A549 treated with ZK216348 at 1 μM for 4 hours (cell line): ENCODE measurements around the gene PHAF1. TPM values are rescaled to one million over a fixed set of nuclear protein-coding genes. Genes with fewer than 3 reads are reported as not detected.

ENCODE experiments used
- total RNA-seq: library from RNA; stranded (reverse); fragments of 200-300 nt; extraction: Qiagen RNA extraction; gene quantifications from 5 replicates; pipeline ENCODE4 v1.2.3, GENCODE V29; 2022; ENCODE audit warnings: low read depth

PHAF1 gene
- total RNA-seq: 22.9 to 28.3 TPM (median 25.1 TPM) in 5 replicates

GRCh38 chr16:67109407-67110135, at the start of gene PHAF1:
Gene PHAF1 (plus strand): TSS chr16:67109941. CDS start chr16:67110176, 235 bp downstream.

GRCh38 chr16:67150833-67151396, 41.2 kb downstream of the PHAF1 start, which contains the start of gene B3GNT9:
Gene B3GNT9 (minus strand): TSS chr16:67150998. CDS start chr16:67150485, 513 bp downstream.

GRCh38 chr16:67164599-67165061, 54.9 kb downstream of the PHAF1 start, which contains the start of gene HSF4:
Gene HSF4 (plus strand): TSS chr16:67164745. CDS start chr16:67164812, 67 bp downstream.

GRCh38 chr16:67170168-67170948, 60.6 kb downstream of the PHAF1 start, which contains the start of gene NOL3:
Gene NOL3 (plus strand): TSS chr16:67170538.

GRCh38 chr16:67183627-67184452, 74.1 kb downstream of the PHAF1 start, which contains the start of gene MATCAP1:
Gene MATCAP1 (minus strand): TSS chr16:67183963. CDS start chr16:67180610, 3,353 bp downstream.

GRCh38 chr16:67190041-67190440, 80.3 kb downstream of the PHAF1 start, which contains the start of gene EXOC3L1:
Gene EXOC3L1 (minus strand): TSS chr16:67190136. CDS start chr16:67189676, 460 bp downstream.

GRCh38 chr16:67191995-67192681, 82.4 kb downstream of the PHAF1 start, which contains the start of gene E2F4:
Gene E2F4 (plus strand): TSS chr16:67192155. CDS start chr16:67192228, 73 bp downstream.

Other genes with a start within 250 kb of the PHAF1 start
- gene PDP2, start 229.4 kb upstream of the PHAF1 start, total RNA-seq: 3.9 to 6.6 TPM (median 5.1 TPM) in 5 replicates
- 0.90 to 2.0 TPM (median 1.6 TPM) in 5 replicates for gene CDH16, start 191.1 kb upstream of the PHAF1 start, total RNA-seq
- gene RRAD, start 184.4 kb upstream of the PHAF1 start, total RNA-seq: 12.7 to 26.2 TPM (median 19.9 TPM) in 5 replicates
- 115 to 180 TPM (median 175 TPM) in 5 replicates for gene CIAO2B, start 175.5 kb upstream of the PHAF1 start, total RNA-seq
- 24.3 to 33.5 TPM (median 31.6 TPM) in 5 replicates for gene CES2, start 174.4 kb upstream of the PHAF1 start, total RNA-seq
- gene CES3, start 148.7 kb upstream of the PHAF1 start, total RNA-seq: 1.7 to 4.1 TPM (median 2.0 TPM) in 5 replicates
- 1.4 to 3.0 TPM (median 2.4 TPM) in 5 replicates for gene CES4A, start 121.4 kb upstream of the PHAF1 start, total RNA-seq
- gene CBFB, start 80.8 kb upstream of the PHAF1 start, total RNA-seq: 43.7 to 61.8 TPM (median 54.2 TPM) in 5 replicates
- gene B3GNT9, start 41.1 kb downstream of the PHAF1 start, total RNA-seq: 6.2 to 10.8 TPM (median 8.8 TPM) in 5 replicates
- gene TRADD, start 50.0 kb downstream of the PHAF1 start, total RNA-seq: 8.5 to 23.1 TPM (median 20.9 TPM) in 5 replicates
- gene FBXL8, start 50.0 kb downstream of the PHAF1 start, total RNA-seq: 4.4 to 12.7 TPM (median 9.8 TPM) in 5 replicates
- 10.2 to 23.3 TPM (median 14.8 TPM) in 5 replicates for gene HSF4, start 54.8 kb downstream of the PHAF1 start, total RNA-seq
- 54.6 to 75.8 TPM (median 68.3 TPM) in 5 replicates for gene NOL3, start 60.6 kb downstream of the PHAF1 start, total RNA-seq
- gene MATCAP1, start 74.0 kb downstream of the PHAF1 start, total RNA-seq: 3.7 to 7.9 TPM (median 6.9 TPM) in 5 replicates
- 0.07 to 0.27 TPM (median 0.27 TPM) in 3 of 5 replicates, not detected in the others for gene EXOC3L1, start 80.2 kb downstream of the PHAF1 start, total RNA-seq
- gene E2F4, start 82.2 kb downstream of the PHAF1 start, total RNA-seq: 64.0 to 101 TPM (median 98.3 TPM) in 5 replicates
- gene ELMO3, start 89.2 kb downstream of the PHAF1 start, total RNA-seq: 0.61 to 1.9 TPM (median 1.3 TPM) in 5 replicates
- 78.6 to 99.6 TPM (median 92.1 TPM) in 5 replicates for gene TMEM208, start 117.2 kb downstream of the PHAF1 start, total RNA-seq
- gene FHOD1, start 137.5 kb downstream of the PHAF1 start, total RNA-seq: 34.5 to 67.0 TPM (median 52.3 TPM) in 5 replicates
- 1.0 to 2.1 TPM (median 1.6 TPM) in 5 replicates for gene SLC9A5, start 139.0 kb downstream of the PHAF1 start, total RNA-seq
- 11.2 to 17.2 TPM (median 15.7 TPM) in 5 replicates for gene PLEKHG4, start 169.6 kb downstream of the PHAF1 start, total RNA-seq
- 0.06 to 0.45 TPM in 2 of 5 replicates, not detected in the others for gene KCTD19, start 216.8 kb downstream of the PHAF1 start, total RNA-seq
- gene LRRC36, start 216.9 kb downstream of the PHAF1 start, total RNA-seq: 0.21 to 0.41 TPM in 2 of 5 replicates, not detected in the others